Endothelial cell of umbilical vein (primary cell): ENCODE data around the gene RPL4.
"Not testable (repeated sequence)": the region's sequence is repeated elsewhere in the genome, so short reads cannot be mapped to it uniquely, and the experiment has no call there.

Source experiments
- CTCF ChIP-seq, 2 donors: IDR thresholded peaks; 1 replicate in 1 of 2; 2 replicates in 1 of 2; pipeline ENCODE4 v1.5.1; 2011; ENCODE audit warnings: low read length in 2 of 2, mild to moderate bottlenecking in 2 of 2, moderate library complexity in 2 of 2, control low read depth in 1 of 2, inconsistent platforms in 1 of 2, low read depth in 1 of 2; ENCODE audit not compliant: insufficient read depth in 1 of 2; ENCODE audit errors: extremely low read depth in 1 of 2
- EZH2 ChIP-seq: IDR thresholded peaks from 2 replicates; pipeline ENCODE4 v1.6.1; 2012; ENCODE audit warnings: borderline replicate concordance, low read depth, mild to moderate bottlenecking, moderate library complexity, low read length, inconsistent platforms; ENCODE audit not compliant: severe bottlenecking
- GATA2 ChIP-seq: IDR thresholded peaks from 2 replicates; pipeline ENCODE4 v1.7.0; 2011; ENCODE audit warnings: low read depth, mild to moderate bottlenecking, moderate library complexity, mixed read lengths, low read length; ENCODE audit not compliant: insufficient read length, insufficient read depth
- POLR2A ChIP-seq: IDR thresholded peaks from 2 replicates; pipeline ENCODE4 v1.6.1; 2012; ENCODE audit warnings: low read depth, mild to moderate bottlenecking, control low read depth, low read length
- POLR2AphosphoS5 ChIP-seq: IDR thresholded peaks from 2 replicates; pipeline ENCODE4 v1.6.1; 2012; ENCODE audit warnings: low read depth, mild to moderate bottlenecking, control low read depth, low read length, moderate library complexity; ENCODE audit not compliant: insufficient read depth

GRCh38 chr15:66470825-66471224 lies 33.8 kb downstream of the RPL4 start:
- TF ChIP-seq CTCF (IDR thresholded peaks at IDR 0.05; ENCODE audit: extremely low read depth in 1 of 2, insufficient read depth in 1 of 2, low read depth in 1 of 2, low read length in 2 of 2); POLR2AphosphoS5; POLR2A; EZH2; GATA2: not testable (repeated sequence)
